ENCODE results near the gene STK4. TPM values are rescaled to one million over a fixed set of nuclear protein-coding genes. Genes with fewer than 3 reads are reported as not detected.
"Not testable (repeated sequence)": the region's sequence is repeated elsewhere in the genome, so short reads cannot be mapped to it uniquely, and the experiment has no call there.

Gene STK4
- total RNA-seq, 4 donors from 2014 or later, result 26.9 to 33.5 (median 28.8) TPM

GRCh38 chr20:45012682-45013302 is 46.5 kb downstream of the STK4 start:
- WGBS, 2 donors (ENCODE audit: low coverage in 1 of 2), result 80 to 95% methylated on average over 1 to 3 of the region's 3 CpGs
- Histone ChIP-seq H3K9me3 (no peaks in the 10 kb centered on the region), H3K4me3 (no peak overlapping the region), H3K27me3 (no peaks in the 10 kb centered on the region), H3K36me3 (peaks cover 2 to 18% of the 10 kb centered on the region in 2 donors), H3K27ac (no peak overlapping the region), H3K4me1 (peaks cover 0 to 19% (median 0%) of the 10 kb centered on the region in 3 donors)
- no peak for TF ChIP-seq EP300 (IDR thresholded peaks at IDR 0.05)
- TF ChIP-seq CTCF (IDR thresholded peaks at IDR 0.05), result no peak
- TF ChIP-seq POLR2A (IDR thresholded peaks at IDR 0.05), result no peak
- TF ChIP-seq POLR2AphosphoS5 (IDR thresholded peaks at IDR 0.05), result no peak
- no peak for ATAC-seq

- H3K27me3 ChIP-seq, H3K4me3 ChIP-seq, ATAC-seq, H3K36me3 ChIP-seq, H3K9me3 ChIP-seq, H3K27ac ChIP-seq: not testable (repeated sequence)
- peaks cover 0 to 19% (median 0%) of the 10 kb centered on the region in 3 donors for H3K4me1 ChIP-seq
- 84 to 89% methylated on average over 6 to 7 of the region's 8 CpGs for WGBS, 2 donors (ENCODE audit: low coverage in 1 of 2)
These were observed 47.8 kb downstream of the STK4 start for GRCh38 chr20:45014131-45014530.

- no peak for TF ChIP-seq POLR2A (IDR thresholded peaks at IDR 0.05)
- peaks cover 0 to 19% (median 0%) of the 10 kb centered on the region in 3 donors for H3K4me1 ChIP-seq
- H3K27ac ChIP-seq, result no peak overlapping the region
- ATAC-seq, result no peak
- no peak overlapping the region for H3K4me3 ChIP-seq
- WGBS, 2 donors (ENCODE audit: low coverage in 1 of 2), result 65 to 67% methylated on average over 2 to 4 of the region's 4 CpGs
- no peaks in the 10 kb centered on the region for H3K9me3 ChIP-seq
- H3K36me3 ChIP-seq, result peaks cover 8 to 9% of the 10 kb centered on the region in 2 donors
- no peaks in the 10 kb centered on the region for H3K27me3 ChIP-seq
These were observed 48.5 kb downstream of the STK4 start for GRCh38 chr20:45014671-45015415.

- 45 to 65% methylated on average over 5 of the region's 5 CpGs for WGBS, 2 donors (ENCODE audit: low coverage in 1 of 2)
- no peaks in the 10 kb centered on the region for H3K27me3 ChIP-seq
- no peaks in the 10 kb centered on the region for H3K9me3 ChIP-seq
- H3K27ac ChIP-seq, result no peak overlapping the region
- H3K4me1 ChIP-seq, result peaks cover 0 to 14% (median 0%) of the 10 kb centered on the region in 3 donors
- TF ChIP-seq POLR2A (IDR thresholded peaks at IDR 0.05) (no peak), CTCF (IDR thresholded peaks at IDR 0.05) (no peak), POLR2AphosphoS5 (IDR thresholded peaks at IDR 0.05) (no peak), EP300 (IDR thresholded peaks at IDR 0.05) (no peak)
- ATAC-seq, result no peak
- H3K4me3 ChIP-seq, result no peak overlapping the region
- peaks cover 8 to 16% of the 10 kb centered on the region in 2 donors for H3K36me3 ChIP-seq
These were observed 49.9 kb downstream of the STK4 start for GRCh38 chr20:45016089-45016671.

GRCh38 chr20:45017281-45017680 is 51.0 kb downstream of the STK4 start:
- Histone ChIP-seq H3K9me3 (no peaks in the 10 kb centered on the region), H3K36me3 (peaks cover 8 to 25% of the 10 kb centered on the region in 2 donors), H3K4me1 (peaks cover 0 to 11% (median 0%) of the 10 kb centered on the region in 3 donors), H3K27ac (no peak overlapping the region), H3K4me3 (no peak overlapping the region), H3K27me3 (no peaks in the 10 kb centered on the region)
- TF ChIP-seq POLR2AphosphoS5 (IDR thresholded peaks at IDR 0.05) (no peak), POLR2A (IDR thresholded peaks at IDR 0.05) (no peak), EP300 (IDR thresholded peaks at IDR 0.05) (no peak), CTCF (IDR thresholded peaks at IDR 0.05) (no peak)
- WGBS, 2 donors (ENCODE audit: low coverage in 1 of 2), result 76 to 85% methylated on average over 5 of the region's 5 CpGs
- no peak for ATAC-seq

All from gastroesophageal sphincter (tissue), 4 donors.